ENCODE results near the gene SEMA4G. TPM values are rescaled to one million over a fixed set of nuclear protein-coding genes. Genes with fewer than 3 reads are reported as not detected.

SEMA4G gene
- total and polyA plus RNA-seq, 2 of the 13 experiments (the other 11 are each of a cell fraction or from before 2014, with no cell fraction given), result 46.2 to 207 TPM

DNA sequence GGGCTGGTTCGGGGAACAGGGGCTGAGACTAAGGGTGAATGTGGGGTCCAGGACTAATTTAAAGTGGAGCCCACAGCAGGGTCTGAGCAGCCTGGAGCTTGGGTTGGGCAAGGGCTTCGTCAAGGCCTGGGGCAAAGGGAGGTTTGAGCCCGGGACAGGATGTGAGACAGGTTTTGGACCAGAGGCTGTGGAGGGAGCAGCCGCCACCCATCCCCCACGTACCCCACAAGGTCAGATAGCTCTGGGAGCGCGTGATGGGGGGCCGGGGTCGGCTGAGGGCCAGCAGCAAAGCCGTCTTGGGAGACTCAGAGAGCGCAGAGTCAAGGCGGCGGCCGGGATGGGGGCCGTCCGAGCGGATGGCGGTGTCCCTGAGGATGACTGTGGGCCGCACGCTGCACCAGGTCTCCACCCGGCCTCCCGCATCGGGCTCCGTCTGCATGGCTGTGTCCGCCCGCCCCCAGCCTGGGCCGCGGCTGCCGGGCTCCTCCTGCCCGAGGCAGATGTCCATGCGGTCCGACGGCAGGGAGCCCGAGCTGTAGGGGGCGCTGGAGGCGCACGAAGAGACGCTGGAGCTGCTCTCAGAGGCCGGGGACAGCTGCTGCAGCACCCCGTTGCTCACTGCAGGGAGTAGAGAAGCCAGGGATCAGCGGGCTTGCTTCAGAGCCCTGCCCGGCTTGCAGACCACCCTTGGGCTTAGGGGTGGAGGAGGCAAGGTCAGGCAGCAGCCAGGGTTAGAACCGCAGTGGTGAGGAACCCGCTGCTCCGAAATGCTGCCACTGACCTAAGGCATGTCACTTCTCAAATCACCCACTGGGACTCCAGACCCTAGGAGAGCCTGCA, 49.5 kb downstream of the SEMA4G start (continued):
- TF ChIP-seq, protein P1, sequence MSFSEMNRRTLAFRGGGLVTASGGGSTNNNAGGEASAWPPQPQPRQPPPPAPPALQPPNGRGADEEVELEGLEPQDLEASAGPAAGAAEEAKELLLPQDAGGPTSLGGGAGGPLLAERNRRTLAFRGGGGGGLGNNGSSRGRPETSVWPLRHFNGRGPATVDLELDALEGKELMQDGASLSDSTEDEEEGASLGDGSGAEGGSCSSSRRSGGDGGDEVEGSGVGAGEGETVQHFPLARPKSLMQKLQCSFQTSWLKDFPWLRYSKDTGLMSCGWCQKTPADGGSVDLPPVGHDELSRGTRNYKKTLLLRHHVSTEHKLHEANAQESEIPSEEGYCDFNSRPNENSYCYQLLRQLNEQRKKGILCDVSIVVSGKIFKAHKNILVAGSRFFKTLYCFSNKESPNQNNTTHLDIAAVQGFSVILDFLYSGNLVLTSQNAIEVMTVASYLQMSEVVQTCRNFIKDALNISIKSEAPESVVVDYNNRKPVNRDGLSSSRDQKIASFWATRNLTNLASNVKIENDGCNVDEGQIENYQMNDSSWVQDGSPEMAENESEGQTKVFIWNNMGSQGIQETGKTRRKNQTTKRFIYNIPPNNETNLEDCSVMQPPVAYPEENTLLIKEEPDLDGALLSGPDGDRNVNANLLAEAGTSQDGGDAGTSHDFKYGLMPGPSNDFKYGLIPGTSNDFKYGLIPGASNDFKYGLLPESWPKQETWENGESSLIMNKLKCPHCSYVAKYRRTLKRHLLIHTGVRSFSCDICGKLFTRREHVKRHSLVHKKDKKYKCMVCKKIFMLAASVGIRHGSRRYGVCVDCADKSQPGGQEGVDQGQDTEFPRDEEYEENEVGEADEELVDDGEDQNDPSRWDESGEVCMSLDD (CRISPR knock-in tag; IDR thresholded peaks at IDR 0.05; ENCODE audit: borderline replicate concordance), result no peak
- TF ChIP-seq, protein P2, sequence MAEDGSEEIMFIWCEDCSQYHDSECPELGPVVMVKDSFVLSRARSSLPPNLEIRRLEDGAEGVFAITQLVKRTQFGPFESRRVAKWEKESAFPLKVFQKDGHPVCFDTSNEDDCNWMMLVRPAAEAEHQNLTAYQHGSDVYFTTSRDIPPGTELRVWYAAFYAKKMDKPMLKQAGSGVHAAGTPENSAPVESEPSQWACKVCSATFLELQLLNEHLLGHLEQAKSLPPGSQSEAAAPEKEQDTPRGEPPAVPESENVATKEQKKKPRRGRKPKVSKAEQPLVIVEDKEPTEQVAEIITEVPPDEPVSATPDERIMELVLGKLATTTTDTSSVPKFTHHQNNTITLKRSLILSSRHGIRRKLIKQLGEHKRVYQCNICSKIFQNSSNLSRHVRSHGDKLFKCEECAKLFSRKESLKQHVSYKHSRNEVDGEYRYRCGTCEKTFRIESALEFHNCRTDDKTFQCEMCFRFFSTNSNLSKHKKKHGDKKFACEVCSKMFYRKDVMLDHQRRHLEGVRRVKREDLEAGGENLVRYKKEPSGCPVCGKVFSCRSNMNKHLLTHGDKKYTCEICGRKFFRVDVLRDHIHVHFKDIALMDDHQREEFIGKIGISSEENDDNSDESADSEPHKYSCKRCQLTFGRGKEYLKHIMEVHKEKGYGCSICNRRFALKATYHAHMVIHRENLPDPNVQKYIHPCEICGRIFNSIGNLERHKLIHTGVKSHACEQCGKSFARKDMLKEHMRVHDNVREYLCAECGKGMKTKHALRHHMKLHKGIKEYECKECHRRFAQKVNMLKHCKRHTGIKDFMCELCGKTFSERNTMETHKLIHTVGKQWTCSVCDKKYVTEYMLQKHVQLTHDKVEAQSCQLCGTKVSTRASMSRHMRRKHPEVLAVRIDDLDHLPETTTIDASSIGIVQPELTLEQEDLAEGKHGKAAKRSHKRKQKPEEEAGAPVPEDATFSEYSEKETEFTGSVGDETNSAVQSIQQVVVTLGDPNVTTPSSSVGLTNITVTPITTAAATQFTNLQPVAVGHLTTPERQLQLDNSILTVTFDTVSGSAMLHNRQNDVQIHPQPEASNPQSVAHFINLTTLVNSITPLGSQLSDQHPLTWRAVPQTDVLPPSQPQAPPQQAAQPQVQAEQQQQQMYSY (CRISPR knock-in tag; IDR thresholded peaks at IDR 0.05), result no peak
- TF ChIP-seq ZNF432 (CRISPR knock-in tag; IDR thresholded peaks at IDR 0.05; ENCODE audit: borderline replicate concordance) (no peak), NFE2L2 (IDR thresholded peaks at IDR 0.05; ENCODE audit: low read length) (no peak), NCOA1 (CRISPR knock-in tag; IDR thresholded peaks at IDR 0.05) (no peak), SP5 (CRISPR knock-in tag; IDR thresholded peaks at IDR 0.05; ENCODE audit: borderline replicate concordance, low read depth) (no peak), ZNF12 (CRISPR knock-in tag; IDR thresholded peaks at IDR 0.05) (peak; percentile 79), IRF2 (CRISPR knock-in tag; IDR thresholded peaks at IDR 0.05) (peak; percentile 43; the same call in 1 of the 2 replicates), REL (CRISPR knock-in tag; conservative IDR thresholded peaks at IDR 0.05) (0 out of 2 replicates have a peak, but pooled peaks have one; percentile 49), BCL6 (CRISPR knock-in tag; IDR thresholded peaks at IDR 0.05) (peak; percentile 63), NFKB2 (CRISPR knock-in tag; IDR thresholded peaks at IDR 0.05; ENCODE audit: borderline replicate concordance) (peak; percentile 39; the same call in 1 of the 2 replicates), MAFF (IDR thresholded peaks at IDR 0.05; ENCODE audit: low read depth, low read length) (no peak), ZNF615 (CRISPR knock-in tag; IDR thresholded peaks at IDR 0.05; ENCODE audit: borderline replicate concordance) (no peak)
- TF ChIP-seq, protein P3, sequence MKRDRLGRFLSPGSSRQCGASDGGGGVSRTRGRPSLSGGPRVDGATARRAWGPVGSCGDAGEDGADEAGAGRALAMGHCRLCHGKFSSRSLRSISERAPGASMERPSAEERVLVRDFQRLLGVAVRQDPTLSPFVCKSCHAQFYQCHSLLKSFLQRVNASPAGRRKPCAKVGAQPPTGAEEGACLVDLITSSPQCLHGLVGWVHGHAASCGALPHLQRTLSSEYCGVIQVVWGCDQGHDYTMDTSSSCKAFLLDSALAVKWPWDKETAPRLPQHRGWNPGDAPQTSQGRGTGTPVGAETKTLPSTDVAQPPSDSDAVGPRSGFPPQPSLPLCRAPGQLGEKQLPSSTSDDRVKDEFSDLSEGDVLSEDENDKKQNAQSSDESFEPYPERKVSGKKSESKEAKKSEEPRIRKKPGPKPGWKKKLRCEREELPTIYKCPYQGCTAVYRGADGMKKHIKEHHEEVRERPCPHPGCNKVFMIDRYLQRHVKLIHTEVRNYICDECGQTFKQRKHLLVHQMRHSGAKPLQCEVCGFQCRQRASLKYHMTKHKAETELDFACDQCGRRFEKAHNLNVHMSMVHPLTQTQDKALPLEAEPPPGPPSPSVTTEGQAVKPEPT (CRISPR knock-in tag; IDR thresholded peaks at IDR 0.05; ENCODE audit: low read depth), result no peak
- TF ChIP-seq, protein P4, sequence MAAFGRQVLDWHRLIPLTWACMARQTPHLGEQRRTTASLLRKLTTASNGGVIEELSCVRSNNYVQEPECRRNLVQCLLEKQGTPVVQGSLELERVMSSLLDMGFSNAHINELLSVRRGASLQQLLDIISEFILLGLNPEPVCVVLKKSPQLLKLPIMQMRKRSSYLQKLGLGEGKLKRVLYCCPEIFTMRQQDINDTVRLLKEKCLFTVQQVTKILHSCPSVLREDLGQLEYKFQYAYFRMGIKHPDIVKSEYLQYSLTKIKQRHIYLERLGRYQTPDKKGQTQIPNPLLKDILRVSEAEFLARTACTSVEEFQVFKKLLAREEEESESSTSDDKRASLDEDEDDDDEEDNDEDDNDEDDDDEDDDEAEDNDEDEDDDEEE (CRISPR knock-in tag; IDR thresholded peaks at IDR 0.05), result peak; percentile 79; the same call in 1 of the 2 replicates
- TF ChIP-seq, protein P5, sequence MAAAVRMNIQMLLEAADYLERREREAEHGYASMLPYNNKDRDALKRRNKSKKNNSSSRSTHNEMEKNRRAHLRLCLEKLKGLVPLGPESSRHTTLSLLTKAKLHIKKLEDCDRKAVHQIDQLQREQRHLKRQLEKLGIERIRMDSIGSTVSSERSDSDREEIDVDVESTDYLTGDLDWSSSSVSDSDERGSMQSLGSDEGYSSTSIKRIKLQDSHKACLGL (CRISPR knock-in tag; IDR thresholded peaks at IDR 0.05), result peak; percentile 80
- TF ChIP-seq, protein P6, sequence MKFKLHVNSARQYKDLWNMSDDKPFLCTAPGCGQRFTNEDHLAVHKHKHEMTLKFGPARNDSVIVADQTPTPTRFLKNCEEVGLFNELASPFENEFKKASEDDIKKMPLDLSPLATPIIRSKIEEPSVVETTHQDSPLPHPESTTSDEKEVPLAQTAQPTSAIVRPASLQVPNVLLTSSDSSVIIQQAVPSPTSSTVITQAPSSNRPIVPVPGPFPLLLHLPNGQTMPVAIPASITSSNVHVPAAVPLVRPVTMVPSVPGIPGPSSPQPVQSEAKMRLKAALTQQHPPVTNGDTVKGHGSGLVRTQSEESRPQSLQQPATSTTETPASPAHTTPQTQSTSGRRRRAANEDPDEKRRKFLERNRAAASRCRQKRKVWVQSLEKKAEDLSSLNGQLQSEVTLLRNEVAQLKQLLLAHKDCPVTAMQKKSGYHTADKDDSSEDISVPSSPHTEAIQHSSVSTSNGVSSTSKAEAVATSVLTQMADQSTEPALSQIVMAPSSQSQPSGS (CRISPR knock-in tag; IDR thresholded peaks at IDR 0.05), result peak; percentile 70
